Activated gamma-delta T cell treated with Interleukin-2 at 50 U/mL for 16 hours (primary cell): ENCODE data around the gene LSS.

Experiments
- DNase-seq: peaks from one replicate; pipeline ENCODE4 v3.0.0-alpha.2; 2020

LSS gene

DNA sequence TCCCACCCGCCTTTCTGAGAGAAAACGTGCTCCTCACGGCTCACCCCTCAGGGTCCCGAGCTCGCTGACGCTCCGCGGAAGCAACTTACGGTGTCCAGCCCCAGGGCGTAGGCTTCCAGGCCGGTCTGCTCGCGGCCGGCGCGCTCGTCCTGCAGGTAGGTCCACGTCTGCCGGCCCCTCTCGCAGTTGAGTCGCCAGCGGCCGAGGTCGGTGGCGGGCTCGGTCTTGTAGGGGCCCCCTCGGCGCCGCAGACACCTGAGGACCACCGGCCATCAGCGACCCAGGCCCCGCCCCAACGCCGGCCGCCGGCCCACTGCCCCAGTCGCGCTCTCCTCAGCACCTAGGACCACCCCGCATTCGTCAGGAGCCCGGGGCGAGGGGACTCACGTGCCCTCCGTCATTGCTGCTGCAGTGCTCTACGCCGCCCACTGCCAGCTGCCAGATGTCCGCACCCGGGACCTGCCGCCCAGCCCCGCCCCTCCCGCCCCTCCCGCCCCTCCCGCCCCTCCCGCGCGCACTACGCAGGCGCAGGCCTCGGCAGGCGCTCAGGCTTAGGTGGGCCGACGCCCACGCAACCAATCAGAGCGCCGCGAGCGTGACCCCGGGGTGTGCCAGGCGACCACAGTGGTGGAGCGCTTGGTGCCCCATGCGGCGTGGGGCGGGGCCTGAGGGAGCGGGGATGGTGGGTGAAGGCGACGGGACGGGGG, at the start of gene LSS:
TSS of gene LSS (minus strand) at position 430 of the 707 bp plus-strand sequence. CDS start at position 401, 29 bp downstream.
- peak; percentile 99 for DNase-seq

DNA sequence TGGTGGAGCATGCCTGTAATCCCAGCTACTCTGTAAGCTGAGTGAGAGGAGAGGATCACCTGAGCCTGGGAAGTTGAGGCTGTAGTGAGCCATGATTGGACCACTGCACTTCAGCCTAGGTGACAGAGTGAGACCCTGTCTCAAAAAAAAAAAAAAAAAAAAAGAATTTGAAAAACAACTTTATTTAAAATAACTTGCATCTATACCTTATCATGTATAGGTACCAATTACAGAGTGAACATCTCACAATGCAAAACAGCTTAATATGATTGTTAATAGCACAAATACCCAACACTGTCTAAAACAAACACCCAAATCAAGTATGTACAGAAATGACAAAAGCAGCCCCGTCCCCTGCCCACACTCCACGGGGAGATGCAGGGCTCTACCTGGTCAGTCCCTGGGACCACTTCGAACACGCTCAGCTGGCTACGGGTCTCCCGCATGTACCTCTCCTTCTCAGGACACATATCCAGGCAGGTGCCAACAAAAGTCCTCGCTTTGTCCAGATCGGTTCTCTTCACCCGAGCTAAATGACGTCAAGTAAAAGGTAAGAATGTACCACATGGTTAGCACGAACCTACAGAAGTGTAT, 46.3 kb upstream of the LSS start:
- no peak for DNase-seq

DNA sequence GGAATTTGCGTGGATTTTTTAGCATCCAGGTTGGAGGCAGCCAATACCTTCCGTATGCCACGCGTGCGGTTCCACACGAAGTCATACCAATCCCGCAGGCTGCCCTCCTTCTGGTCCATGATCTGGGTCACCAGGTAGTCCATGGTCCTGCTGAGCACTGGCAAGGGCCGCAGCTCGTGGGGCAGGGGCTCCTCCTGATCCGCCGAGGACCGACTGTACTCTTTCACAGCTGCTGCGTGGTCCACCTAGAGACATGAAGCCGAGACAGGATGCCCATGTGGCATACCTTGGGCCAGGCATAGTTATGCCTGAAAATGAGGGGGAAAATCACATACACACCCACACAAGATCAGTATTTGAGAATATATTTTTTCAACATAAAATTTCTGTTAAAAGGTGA, 44.8 kb upstream of the LSS start:
- DNase-seq: no peak

DNA sequence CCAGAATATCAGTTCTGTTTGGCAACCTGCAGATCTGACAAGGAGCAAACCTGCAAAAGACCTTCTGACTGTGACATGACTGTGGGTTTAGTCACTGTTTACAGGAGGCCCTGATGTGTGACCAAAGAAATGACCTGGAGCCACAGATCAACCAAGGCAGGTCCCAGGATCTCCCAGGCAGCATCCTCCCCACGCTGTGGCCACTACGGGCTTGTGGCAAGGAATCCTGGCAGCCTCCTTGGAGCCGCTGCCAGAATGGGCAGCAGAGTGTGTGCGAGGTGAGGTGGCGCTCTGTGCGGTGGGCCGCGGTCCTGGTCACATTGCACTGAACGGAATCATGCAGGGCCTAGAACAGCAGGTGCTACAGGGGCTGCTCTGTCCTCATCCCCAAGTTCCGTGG, 40.9 kb upstream of the LSS start:
- no peak for DNase-seq

DNA sequence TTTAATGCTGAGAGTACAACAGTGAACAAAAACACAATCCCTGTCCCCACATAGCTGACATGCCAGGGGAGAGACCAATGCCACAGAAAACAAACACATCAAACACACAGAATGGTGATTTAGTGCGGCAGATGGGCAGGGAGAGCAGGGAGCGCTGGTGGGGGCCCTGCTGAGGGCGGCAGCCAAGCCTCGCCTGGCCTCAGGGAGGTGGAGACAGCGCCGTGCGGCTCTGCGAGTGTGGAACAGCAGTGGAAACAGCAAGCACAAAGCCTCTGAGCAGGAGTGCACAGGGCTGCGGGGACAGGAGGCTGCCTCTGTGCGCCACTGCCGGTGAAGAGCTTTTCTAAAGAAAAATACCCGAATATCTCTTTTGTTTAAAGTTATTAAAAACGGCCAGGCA, 39.8 kb upstream of the LSS start:
- DNase-seq: no peak

DNA sequence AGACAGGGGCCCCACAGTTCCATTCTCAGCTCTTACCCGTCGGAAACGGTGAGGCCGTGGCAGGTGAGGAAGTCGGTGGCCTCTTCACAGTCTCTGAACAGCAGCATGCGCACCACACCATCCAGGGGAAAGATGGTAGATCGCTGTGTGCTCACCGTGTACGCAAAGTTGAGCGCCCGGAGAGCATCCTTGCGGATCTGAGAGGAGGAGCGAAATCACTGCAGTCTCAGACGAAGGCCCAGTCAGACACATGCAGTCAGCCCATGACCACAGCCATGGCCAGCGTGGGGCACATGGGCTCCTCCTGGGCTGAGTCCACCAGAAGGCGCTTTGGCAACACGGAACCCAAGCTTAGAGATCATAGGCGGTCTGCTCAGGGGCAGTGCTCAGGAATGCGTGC, 38.4 kb upstream of the LSS start:
- no peak for DNase-seq

DNA sequence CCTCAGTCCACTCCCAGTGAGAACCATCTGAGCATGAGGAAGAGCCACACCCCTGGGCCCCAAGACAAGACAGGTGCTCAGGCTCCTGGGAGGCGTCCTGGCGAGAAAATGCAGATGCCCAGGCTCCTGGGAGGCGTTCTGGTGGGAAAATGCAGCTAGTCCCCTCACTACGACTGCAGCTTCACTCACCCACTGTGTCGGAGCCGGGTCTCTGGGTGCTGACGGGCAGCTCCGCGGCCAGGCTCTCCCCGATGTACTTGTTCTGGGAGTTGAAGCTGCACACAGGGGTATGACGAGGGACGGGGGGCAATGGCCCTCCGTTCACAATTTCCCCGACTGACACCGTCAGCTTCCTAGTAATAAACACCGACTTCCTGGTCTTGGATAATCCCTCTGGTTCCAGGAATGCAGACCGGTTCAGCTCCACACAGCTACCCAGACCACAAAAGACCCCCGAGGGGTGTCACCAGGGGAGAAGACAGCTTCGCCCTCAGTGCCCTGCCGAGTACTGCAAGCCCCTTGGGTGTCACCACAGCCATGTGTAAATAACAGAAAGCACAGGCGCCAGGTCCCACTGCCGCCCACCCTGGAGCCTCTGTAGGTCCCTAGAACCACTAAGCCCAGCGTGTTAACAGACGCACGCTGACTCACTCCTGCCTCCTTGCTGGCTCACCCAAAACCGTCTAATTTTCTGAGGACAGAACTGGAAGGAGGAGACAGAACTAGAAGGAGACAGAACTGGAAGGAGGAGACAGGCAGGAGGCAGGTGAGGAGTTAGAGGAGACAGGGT, 37.4 kb upstream of the LSS start:
- DNase-seq: no peak

DNA sequence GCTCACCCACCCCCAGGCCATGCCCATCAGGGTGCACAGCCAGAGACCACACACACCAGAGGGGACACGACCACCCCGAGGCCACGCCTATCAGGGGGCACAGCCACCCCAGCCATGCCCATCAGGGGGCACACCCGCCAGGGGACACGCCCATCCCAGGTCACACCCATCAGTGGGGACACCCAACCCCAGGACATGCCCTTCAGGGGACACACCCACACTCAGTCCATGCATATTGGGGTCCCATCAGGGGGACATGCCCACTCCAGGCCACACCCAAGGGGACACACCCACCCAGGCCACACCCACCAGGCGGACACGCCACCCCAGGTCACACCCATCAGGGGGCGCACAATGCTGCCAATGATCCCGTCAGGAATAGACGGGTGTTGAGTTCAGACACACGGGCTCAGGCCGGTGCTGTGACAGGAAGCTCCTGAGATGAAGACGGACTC, 36.1 kb upstream of the LSS start:
- DNase-seq: no peak

DNA sequence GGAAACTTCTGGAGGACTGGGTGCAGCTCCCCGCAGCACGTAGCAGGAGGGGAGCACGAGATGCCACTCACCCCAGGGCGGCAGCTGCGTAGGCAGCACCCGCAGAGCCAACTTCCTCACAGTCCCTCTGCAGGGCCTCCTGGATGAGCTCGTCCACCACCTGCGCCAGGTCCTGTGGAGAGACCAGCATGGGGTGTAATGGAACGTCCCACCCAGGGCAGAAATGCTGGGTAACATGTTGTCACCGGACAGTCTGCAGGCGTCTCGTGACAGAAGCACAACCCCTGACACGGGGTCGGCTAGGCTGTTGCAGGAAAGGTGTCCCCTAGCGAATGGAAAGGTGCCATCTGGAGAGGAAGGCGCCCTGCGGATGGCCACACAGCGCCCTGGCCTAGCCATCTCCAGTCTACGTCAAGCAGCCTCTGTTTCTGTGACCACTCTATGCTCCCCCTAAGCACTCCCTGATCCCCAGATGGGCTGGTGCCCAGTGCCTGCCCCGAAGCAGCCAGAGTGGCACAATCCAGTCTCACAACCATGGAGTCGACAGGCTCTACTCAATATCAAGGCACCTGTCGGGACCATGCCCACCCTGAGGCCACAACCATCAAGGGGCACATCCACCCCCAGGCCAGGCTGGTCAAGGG, 35.6 kb upstream of the LSS start:
- no peak for DNase-seq

DNA sequence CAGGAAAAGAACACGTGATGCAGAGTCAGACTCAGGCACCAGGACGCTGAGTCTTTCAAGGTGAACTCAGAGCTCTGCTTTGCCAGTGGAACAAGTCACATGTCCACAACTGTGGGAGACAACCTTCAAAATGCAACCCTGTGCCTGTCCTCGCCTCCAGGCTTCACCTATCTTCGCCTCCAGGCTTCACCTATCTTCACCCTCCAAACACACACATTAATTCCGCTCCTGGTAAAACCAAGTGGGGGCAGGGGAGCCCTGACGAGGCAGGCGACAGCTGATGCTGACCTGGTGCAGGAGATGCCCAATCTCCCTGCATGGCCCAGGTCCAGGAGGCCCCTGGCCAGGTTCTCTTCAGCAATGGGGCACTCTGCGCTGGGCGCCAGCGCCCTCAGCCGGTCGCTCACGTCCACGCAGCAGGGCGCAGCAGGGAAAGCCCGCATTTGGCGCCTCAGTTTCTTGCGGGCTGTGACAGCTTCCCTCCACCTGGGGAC, 28.0 kb upstream of the LSS start:
- DNase-seq: no peak

DNA sequence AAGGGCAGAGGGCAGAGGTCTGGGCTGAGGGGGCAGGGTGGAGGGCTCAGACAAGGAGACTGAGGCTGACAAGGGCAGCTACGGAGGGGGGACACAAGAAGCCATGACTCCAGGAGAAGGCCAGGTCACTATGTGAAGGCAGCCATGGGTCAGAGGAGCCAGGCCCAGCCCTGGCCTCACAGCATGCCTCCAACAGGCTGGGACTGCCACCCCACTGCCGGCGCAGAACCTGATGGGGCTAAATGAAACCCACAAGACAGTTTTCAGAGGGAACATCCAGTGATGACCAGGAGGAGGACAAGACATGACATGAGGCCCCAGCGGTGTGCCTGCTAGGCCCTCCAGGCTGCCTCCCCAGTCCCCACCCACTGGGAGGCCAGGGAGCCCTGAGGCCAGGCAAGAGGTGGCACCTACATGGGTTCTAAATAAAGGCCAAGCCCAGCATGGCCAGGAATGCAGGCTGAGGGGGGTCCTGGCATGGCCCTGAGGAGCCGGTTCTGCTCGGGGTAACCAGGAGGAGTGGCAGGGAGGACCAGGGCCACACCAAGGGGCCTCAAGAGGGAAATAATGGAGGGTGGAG, 27.3 kb upstream of the LSS start:
- DNase-seq: no peak

DNA sequence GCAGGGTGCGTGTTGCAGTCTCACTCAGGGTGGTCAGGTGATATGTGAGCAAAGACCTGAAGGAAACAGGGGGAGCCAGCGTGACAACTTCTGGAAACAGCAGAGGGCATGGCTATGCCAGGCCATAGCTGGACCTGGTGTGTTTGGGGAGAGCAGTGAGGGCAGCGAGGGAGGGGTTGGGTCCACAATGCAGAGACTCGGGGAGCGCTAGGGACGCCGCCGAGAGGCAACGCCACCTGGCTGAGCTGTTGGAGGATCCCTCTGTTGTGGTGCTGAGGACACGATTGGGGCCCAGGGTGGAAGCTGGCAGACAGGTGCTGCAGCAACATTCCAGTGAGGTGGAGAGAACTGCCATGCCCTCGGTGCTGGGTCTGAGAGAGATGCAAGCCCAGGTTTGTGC, 26.6 kb upstream of the LSS start:
- DNase-seq: no peak

DNA sequence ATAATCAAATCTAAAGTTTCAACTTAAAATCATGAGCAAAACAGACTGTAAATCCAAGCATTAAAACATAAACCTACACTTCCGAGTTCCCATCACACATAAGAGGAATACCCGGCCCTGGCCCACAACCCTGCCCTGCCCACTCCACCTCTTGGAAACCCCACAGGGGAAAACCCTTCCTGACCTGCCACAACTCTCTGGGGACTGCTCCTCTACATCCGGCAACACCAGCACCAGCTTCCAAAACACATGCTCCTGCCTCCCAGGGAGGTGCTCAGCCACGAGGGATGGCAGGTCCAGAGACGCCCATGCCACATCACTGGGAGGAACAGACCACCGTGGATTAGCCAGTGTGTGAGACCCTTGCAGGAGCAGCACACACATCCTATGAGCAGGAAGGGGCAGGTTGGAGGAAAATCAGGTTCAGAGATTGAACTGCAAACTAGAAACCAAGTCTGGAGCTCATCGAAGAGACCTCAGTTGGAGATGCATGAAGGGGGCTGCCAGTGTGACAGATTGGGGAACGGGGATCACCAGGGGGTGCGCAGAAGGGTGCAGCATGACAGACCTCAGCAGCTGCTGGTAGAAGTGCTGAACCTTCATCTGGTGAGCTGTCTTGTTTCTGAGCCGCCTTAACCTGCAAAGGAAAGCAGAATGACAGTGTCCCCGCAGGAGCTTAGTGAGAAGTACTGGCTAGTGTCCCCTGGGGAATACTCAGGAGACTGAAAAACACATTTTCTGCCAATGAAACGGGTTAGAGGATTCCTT, 25.8 kb upstream of the LSS start:
- DNase-seq: no peak

DNA sequence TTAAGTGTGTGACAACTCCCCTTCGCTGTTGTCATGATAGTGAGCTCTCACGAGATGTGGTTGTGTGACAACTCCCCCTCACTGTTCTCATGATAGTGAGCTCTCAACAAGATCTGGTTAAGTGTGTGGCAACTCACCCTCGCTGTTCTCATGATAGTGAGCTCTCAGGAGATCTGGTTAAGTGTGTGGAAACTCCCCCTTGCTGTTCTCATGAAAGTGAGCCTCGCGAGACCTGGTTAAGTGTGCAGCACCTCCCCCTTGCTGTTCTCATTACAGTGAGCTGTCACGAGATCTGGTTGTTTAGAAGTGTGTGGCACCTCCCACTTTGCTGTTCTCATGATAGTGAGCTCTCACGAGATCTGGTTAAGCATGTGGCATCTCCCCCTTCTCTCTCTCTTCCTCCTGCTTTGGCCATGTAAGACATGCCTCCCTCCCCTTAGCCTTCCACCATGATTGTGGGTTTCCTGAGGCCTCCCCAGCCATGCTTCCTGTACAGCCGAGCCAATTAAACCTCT, 25.1 kb upstream of the LSS start:
- no peak for DNase-seq

DNA sequence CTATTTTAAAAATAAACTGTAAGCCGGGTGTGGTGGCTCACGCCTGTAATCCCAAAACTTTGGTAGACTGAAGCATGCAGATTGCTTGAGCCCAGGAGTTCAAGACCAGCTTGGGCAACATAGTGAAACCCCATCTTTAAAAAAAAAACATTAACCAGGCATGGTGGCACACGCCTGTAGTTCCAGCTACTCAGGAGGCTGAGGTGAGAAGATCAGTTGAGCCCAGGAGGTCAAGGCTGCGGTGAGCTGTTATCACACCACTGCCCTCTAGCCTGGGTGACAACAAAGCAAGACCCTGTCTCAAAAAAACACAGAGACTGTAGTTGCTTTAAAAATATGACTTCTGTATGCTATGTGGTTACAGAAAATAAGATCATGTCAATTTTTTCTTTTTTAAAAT, 24.3 kb upstream of the LSS start:
- no peak for DNase-seq

DNA sequence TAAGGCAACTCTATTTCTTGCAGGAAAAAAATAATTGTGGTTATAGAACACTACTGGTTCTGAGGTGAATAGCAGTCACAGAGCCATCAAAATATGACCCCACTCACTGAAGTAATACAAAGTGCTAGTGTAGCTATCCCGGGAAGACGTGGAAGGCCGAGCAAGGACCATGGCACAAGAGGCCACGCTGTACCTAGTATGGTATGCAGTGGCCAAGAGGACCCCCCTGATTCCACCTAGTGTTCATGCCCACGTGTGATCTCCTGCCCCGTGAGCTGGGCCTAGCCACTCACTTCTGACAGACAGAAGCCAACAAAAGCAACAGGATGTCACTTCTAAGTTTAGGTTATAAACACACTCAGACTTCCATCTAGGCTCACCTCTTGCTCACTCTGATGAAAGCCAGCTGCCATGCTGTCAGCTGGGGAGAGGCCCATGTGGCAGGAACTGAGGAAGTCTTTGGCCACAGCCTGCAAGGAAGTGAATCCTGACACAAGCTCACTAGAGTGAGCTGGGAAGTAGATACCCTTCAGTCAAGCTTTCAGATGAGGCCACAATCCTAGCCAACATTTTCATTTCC, 21.7 kb upstream of the LSS start:
- DNase-seq: no peak

DNA sequence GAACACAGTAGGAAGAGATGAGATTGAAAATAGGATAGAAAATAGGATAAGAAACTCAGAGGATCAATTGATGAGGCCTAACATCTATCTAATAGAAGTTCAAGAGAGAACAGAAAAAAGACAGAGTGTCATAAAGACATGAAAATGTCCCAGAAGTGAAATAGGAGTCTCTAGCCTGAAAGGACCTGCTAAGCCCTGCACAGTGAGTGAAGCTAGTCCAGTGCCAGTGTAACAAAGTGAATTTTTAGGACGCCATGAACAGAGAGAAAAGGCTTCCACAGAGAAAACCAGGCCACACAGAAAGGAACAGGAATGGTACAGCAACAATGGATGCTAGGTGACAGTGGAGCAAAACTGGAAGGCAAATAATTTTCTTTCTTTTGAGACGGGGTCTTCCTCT, 20.3 kb upstream of the LSS start:
- no peak for DNase-seq

DNA sequence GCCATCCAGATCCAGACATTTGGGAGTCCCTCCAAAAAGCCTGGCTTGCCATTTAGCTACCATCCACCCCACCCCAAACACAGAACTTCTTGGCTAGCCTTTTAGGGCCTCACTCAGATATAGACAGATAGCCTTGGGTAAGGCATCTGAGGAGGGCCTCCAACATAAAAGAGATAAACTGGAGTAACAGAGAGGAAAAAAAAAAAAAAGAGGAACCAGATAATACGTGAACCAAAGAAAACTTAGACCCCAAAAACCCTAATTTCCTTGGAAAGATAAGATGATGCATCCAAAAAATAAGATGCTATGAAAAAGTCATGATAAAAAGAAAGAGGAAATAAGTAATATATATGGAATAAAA, 19.8 kb upstream of the LSS start:
- no peak for DNase-seq

DNA sequence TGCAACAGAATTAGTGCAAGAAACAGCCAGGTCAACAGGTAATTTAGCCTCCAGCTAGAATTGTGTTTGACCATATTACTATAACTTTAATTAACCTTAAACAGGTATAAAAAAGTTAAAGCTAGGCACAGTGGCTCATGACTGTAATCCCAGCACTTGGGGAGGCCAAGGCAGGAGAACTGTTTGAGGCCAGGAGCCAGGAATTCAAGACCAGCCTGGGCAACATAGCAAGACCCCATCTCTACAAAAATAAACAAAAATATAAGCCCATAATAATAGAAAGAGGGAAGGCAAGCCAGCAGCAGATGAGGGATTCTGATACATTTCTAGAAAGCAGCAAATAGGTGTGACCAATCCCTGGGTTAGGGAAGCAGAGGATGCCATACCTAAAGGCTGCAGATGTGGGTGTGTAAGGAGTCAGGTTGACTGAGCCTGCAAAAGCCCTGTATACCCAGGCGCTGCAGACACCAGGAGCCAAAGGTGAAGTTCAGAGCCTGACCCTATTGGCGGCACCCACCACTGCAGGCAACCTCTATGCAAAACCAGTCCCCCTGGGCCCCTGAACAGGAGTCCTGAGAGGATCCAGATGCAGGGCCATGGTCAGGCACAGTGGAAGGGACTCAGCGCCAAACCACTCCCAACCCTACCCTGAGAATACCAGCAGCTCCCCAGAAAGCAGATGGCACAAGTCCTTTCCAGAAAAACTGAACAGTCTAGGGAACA, 19.3 kb upstream of the LSS start:
- DNase-seq: no peak

DNA sequence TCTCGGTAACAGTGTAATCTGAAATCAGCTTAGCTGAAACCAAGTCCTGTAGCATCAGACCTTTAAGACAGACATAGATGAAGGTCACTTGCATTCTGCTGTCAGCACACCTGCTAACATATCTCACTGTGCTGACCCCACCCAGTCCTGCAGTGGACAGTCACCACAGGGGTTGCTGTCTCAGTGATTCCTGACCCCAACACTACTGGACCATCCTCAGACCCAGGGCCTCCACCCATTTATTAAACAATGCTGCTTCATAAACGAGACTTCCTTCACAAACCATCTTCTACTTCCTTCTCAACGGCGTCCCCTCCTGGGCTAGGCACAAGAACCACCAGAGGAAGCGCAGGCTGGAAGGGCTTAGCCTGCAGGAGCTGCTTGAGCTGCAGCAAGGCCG, 17.8 kb upstream of the LSS start:
- no peak for DNase-seq
